ENCODE data around the gene ROBO1.

ROBO1 gene

GRCh38 chr3:79233431-79234060, 534.3 kb downstream of the ROBO1 start:
- H3K27ac ChIP-seq: no peak overlapping the region
- no peak for TF ChIP-seq CTCF (conservative IDR thresholded peaks at IDR 0.05)
- no peak for TF ChIP-seq ZFX (IDR thresholded peaks at IDR 0.05)

DNA sequence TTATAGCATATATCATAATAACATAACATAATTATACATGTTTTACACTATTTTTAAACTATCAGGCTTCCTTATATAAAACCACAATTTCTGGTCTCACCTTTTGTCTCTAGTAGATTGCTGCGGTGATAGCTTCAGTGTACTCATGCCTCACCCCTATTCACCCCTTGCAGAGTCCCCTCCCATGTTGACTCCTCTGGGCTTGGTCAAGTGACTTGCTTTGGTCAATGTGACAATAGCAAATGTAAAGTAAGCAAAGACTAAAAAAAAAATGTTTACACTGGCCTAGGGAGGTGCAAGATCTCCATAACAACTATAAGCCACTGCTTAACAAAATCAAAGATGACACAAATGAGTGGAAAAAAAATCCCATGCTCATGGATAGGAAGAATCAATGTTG, 537.5 kb downstream of the ROBO1 start:
- no peak for TF ChIP-seq CTCF (conservative IDR thresholded peaks at IDR 0.05)
- TF ChIP-seq ZFX (IDR thresholded peaks at IDR 0.05): no peak
- H3K27ac ChIP-seq: no peak overlapping the region

GRCh38 chr3:79217096-79217495, 550.7 kb downstream of the ROBO1 start:
- no peak overlapping the region for H3K27ac ChIP-seq

DNA sequence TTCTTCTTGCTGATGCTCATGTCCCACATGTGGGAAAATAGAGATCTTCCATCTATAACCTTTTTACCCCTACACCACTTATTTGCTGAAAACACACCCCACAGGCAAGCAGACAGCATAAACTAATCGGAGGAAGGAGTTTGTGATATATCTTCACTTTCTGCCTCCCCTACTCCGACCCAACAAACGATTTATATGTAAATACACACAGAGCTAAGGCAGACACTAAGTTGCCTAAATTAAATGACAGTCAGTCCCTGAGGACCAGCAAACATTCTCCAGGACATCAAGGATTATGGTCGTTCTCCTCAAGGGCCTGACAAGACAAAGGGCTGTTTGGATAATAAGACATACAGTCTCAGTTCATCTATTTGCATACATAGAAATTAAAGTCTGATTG, 552.5 kb downstream of the ROBO1 start:
- TF ChIP-seq CTCF (conservative IDR thresholded peaks at IDR 0.05) (no peak), ZFX (IDR thresholded peaks at IDR 0.05) (no peak)

More at GRCh38 chr3:79217096-79217495, 550.7 kb downstream of the ROBO1 start:
- no peak for TF ChIP-seq ZFX (IDR thresholded peaks at IDR 0.05)
- TF ChIP-seq CTCF (conservative IDR thresholded peaks at IDR 0.05): no peak

GRCh38 chr3:79211586-79212359, 556.0 kb downstream of the ROBO1 start:
- TF ChIP-seq ZFX (IDR thresholded peaks at IDR 0.05) (no peak), CTCF (conservative IDR thresholded peaks at IDR 0.05) (no peak)
- no peak overlapping the region for H3K27ac ChIP-seq

More for the DNA sequence above, 552.5 kb downstream of the ROBO1 start:
- H3K27ac ChIP-seq: no peak overlapping the region

- no peak for TF ChIP-seq CTCF (conservative IDR thresholded peaks at IDR 0.05)
- TF ChIP-seq ZFX (IDR thresholded peaks at IDR 0.05): no peak
- no peak overlapping the region for H3K27ac ChIP-seq
These were observed 563.4 kb downstream of the ROBO1 start for GRCh38 chr3:79204351-79204750.

GRCh38 chr3:79203144-79203519, 564.7 kb downstream of the ROBO1 start:
- H3K27ac ChIP-seq: no peak overlapping the region
- no peak for TF ChIP-seq ZFX (IDR thresholded peaks at IDR 0.05)
- no peak for TF ChIP-seq CTCF (conservative IDR thresholded peaks at IDR 0.05)
